ENCODE measurements around the gene MAPK4.

GRCh38 chr18:50742952-50743351 lies 183.1 kb downstream of the MAPK4 start:
- TF ChIP-seq CTCF (IDR thresholded peaks at IDR 0.05; ENCODE audit: low read depth, low read length) (no peak), EZH2phosphoT487 (IDR thresholded peaks at IDR 0.05; ENCODE audit: low read depth) (no peak)

Measured in OCI-LY3 (cell line).